SK-MEL-5 (cell line): ENCODE data around the gene NPPC. TPM values are rescaled to one million over a fixed set of nuclear protein-coding genes. Genes with fewer than 3 reads are reported as not detected.

ENCODE experiments used
- DNase-seq: peaks from one replicate; pipeline ENCODE4 v3.0.0-alpha.2; 2016; ENCODE audit warnings: low read depth, low spot score
- in situ Hi-C: cut with HindIII; loops from 2 replicates; pipeline ENCODE4 v1.10.0; 2016; ENCODE audit warnings: low sequenced_read_pairs, high pct_unique_total_duplicates, low pct_unique_long_range_greater_than_20kb
- small RNA-seq, 2 experiments: library from RNA; depleted of rRNA; stranded (forward); fragments of <200 nt; gene quantifications; one replicate each; pipeline ENCODE3, GENCODE V24; 2014
- total RNA-seq: library from RNA; depleted of rRNA; stranded (reverse); fragments of >200 nt; shearing (Covaris generic); gene quantifications from 2 replicates; pipeline ENCODE4 v1.2.3, GENCODE V29; 2014; rRNA removed

NPPC gene
- total RNA-seq, 1 experiment from 2014 or later = 2.4 TPM

DNA sequence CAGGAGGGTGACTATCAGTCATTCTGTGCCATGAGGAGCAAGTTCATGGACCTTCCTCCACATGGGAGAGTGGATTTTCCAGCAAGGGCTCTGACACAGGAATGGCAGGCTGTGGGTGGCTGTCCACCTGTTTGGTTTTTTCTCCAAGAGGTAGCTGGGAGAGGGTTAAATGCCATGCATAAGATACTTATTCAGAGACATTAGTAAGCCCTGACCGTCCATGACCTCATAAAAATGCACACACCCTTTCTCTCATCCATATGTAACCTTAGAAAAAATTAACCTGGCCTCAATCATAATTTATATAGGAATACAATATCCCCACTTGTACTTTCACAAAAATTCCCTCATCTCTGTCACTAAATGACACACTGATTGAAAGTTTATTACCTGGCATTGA lies 51.3 kb downstream of the NPPC start:
- DNase-seq = no peak
- in situ Hi-C loops = no loop called here

Small RNA genes within 50 kb of the gene (small RNA-seq; reads per million reads assigned to genes)
- gene MIR1471 = 0 reads per million in 2 experiments

Other genes with a start within 250 kb of the NPPC start
- gene PTMA, start 217.9 kb downstream of the NPPC start, total RNA-seq = 885 and 950 TPM in 2 replicates
- 37.7 and 43.6 TPM in 2 replicates for gene PDE6D, start 145.1 kb downstream of the NPPC start, total RNA-seq
- gene COPS7B, start 140.0 kb downstream of the NPPC start, total RNA-seq = 19.6 and 20.7 TPM in 2 replicates
- 21.5 and 22.9 TPM in 2 replicates for gene DIS3L2, start 35.3 kb upstream of the NPPC start, total RNA-seq